Ishikawa (cell line): ENCODE measurements around the gene CETP.

Experiments used
- CEBPB ChIP-seq: IDR thresholded peaks from 2 replicates; pipeline ENCODE4 v1.6.1; 2012
- CREB1 ChIP-seq: IDR thresholded peaks from 2 replicates; pipeline ENCODE4 v1.6.1; 2012; ENCODE audit warnings: low read depth
- EGR1 ChIP-seq: IDR thresholded peaks from 2 replicates; pipeline ENCODE4 v1.6.1; 2012
- EP300 ChIP-seq: IDR thresholded peaks from 2 replicates; pipeline ENCODE4 v1.6.1; 2012; ENCODE audit warnings: borderline replicate concordance
- FOXM1 ChIP-seq: IDR thresholded peaks from 2 replicates; pipeline ENCODE4 v1.6.1; 2012; ENCODE audit warnings: low read depth, borderline replicate concordance
- MAX ChIP-seq: IDR thresholded peaks from 2 replicates; pipeline ENCODE4 v1.6.1; 2012
- NFIC ChIP-seq: IDR thresholded peaks from 2 replicates; pipeline ENCODE4 v1.6.1; 2012
- RAD21 ChIP-seq: IDR thresholded peaks from 2 replicates; pipeline ENCODE4 v1.6.1; 2012; ENCODE audit warnings: low read depth
- REST ChIP-seq: IDR thresholded peaks from 2 replicates; pipeline ENCODE4 v1.6.1; 2012; ENCODE audit warnings: low read depth, mild to moderate bottlenecking
- TAF1 ChIP-seq: IDR thresholded peaks from 2 replicates; pipeline ENCODE4 v1.6.1; 2012; ENCODE audit warnings: low read depth, mild to moderate bottlenecking
- TCF12 ChIP-seq: IDR thresholded peaks from 2 replicates; pipeline ENCODE4 v1.6.1; 2012; ENCODE audit warnings: low read depth
- TEAD4 ChIP-seq: IDR thresholded peaks from 2 replicates; pipeline ENCODE4 v1.6.1; 2012
- USF1 ChIP-seq: IDR thresholded peaks from 2 replicates; pipeline ENCODE4 v1.6.1; 2012
- YY1 ChIP-seq: IDR thresholded peaks from 2 replicates; pipeline ENCODE4 v1.6.1; 2012; ENCODE audit warnings: low read depth
- ZBTB7A ChIP-seq: IDR thresholded peaks from 2 replicates; pipeline ENCODE4 v1.6.1; 2012; ENCODE audit warnings: low read depth

Gene CETP

GRCh38 chr16:56915336-56916119 is 46.2 kb upstream of the CETP start:
- TF ChIP-seq EGR1 (no peak), NFIC (no peak), CREB1 (no peak), MAX (no peak), YY1 (no peak), TEAD4 (no peak), USF1 (no peak), RAD21 (no peak), ZBTB7A (no peak), FOXM1 (no peak), REST (no peak), TAF1 (no peak), TCF12 (no peak), CEBPB (no peak), EP300 (no peak)

- TF ChIP-seq CEBPB (no peak), NFIC (no peak), REST (no peak), MAX (no peak)
Measured at GRCh38 chr16:56916571-56917403, 45.0 kb upstream of the CETP start.

- no peak for TF ChIP-seq EGR1
- no peak for TF ChIP-seq EP300
- no peak for TF ChIP-seq TEAD4
- TF ChIP-seq YY1 = no peak
- TF ChIP-seq FOXM1 = no peak
- TF ChIP-seq TCF12 = no peak
- TF ChIP-seq USF1 = no peak
- TF ChIP-seq CREB1 = no peak
- no peak for TF ChIP-seq MAX
- no peak for TF ChIP-seq RAD21
- TF ChIP-seq REST = no peak
- no peak for TF ChIP-seq TAF1
- TF ChIP-seq NFIC = no peak
- no peak for TF ChIP-seq ZBTB7A
- no peak for TF ChIP-seq CEBPB
Measured at GRCh38 chr16:56918467-56919012, 43.2 kb upstream of the CETP start.
